HEK293 (cell line): Measurements from ENCODE around the gene PIGX.

Experiments
- GLI4 ChIP-seq: fragments of 450-650 bp; formaldehyde crosslinking; IDR thresholded peaks from 2 replicates; pipeline ENCODE4 v1.5.1; 2016; ENCODE audit warnings: missing biosample characterization, missing genetic modification characterization
- GLIS2 ChIP-seq: fragments of 450-650 bp; formaldehyde crosslinking; IDR thresholded peaks from 2 replicates; pipeline ENCODE4 v1.5.1; 2016; ENCODE audit warnings: missing biosample characterization, missing genetic modification characterization
- SP2 ChIP-seq: fragments of 450-650 bp; formaldehyde crosslinking; IDR thresholded peaks from 2 replicates; pipeline ENCODE4 v1.5.1; 2016; ENCODE audit warnings: missing biosample characterization, missing genetic modification characterization
- ZBTB1 ChIP-seq: fragments of 450-650 bp; formaldehyde crosslinking; IDR thresholded peaks from 2 replicates; pipeline ENCODE4 v1.5.1; 2016; ENCODE audit warnings: missing biosample characterization, missing genetic modification characterization
- ZNF548 ChIP-seq: fragments of 450-650 bp; formaldehyde crosslinking; IDR thresholded peaks from 2 replicates; pipeline ENCODE4 v1.5.1; 2016; ENCODE audit warnings: missing biosample characterization, missing genetic modification characterization
- ZNF555 ChIP-seq: fragments of 450-650 bp; formaldehyde crosslinking; conservative IDR thresholded peaks from 2 replicates; pipeline ENCODE4 v1.5.1; 2017; ENCODE audit warnings: missing biosample characterization, mild to moderate bottlenecking, missing genetic modification characterization, inconsistent platforms
- TF ChIP-seq, protein P1 (sequence below): fragments of 450-650 bp; formaldehyde crosslinking; IDR thresholded peaks from 2 replicates; pipeline ENCODE4 v1.5.1; 2016; ENCODE audit warnings: missing biosample characterization, missing genetic modification characterization
- TF ChIP-seq, protein P2 (sequence below): fragments of 450-650 bp; formaldehyde crosslinking; IDR thresholded peaks from 2 replicates; pipeline ENCODE4 v1.5.1; 2016; ENCODE audit warnings: missing biosample characterization, missing genetic modification characterization, low read depth
- TF ChIP-seq, protein P3 (sequence below): fragments of 450-650 bp; formaldehyde crosslinking; IDR thresholded peaks from 2 replicates; pipeline ENCODE4 v1.5.1; 2016; ENCODE audit warnings: missing biosample characterization, missing genetic modification characterization

DNA sequence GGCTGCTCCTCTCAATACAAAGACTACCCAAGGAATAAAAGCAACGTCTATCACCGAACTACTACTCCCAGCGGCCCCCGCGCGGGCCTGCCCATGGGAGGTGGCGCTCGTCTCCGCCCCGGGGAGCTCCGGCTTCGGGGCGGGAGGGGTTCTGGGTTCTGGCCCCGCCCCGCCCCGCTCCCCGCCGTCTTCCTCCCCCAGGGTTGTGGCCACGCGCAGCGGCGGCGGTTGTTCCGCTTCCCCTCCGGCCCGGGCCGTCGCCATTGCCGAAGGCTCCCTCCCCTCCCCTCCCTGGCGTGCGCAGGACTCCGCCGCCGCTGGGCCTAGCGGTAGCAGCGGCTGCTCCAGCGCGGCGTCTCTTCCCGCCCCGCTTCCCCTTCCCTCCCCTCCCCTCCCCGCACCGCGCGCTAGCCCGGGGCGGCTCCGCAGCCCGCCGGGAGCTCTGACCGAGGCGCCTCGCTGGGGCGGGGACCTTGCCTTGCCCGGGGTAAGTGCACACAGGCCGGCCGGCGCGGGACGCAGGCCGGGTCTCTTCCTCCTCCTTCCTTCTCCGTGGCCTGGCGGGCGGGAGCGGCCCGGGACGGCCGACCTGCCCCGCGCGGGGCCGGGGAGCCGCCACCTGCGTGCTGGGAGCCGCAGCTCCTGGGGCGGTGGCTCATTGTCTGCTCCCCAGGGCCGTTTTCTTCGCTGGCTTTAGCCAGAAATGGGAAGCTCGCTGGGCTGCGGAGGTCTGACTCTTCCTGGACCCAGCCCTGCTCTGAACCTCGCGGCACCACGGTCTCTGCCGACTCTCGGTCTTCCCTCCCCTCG is 27.7 kb downstream of the PIGX start, which contains the start of gene PAK2:
- no peak for TF ChIP-seq ZNF555
- peak; percentile 96 for TF ChIP-seq GLIS2
- TF ChIP-seq GLI4: no peak
- TF ChIP-seq, protein P1, sequence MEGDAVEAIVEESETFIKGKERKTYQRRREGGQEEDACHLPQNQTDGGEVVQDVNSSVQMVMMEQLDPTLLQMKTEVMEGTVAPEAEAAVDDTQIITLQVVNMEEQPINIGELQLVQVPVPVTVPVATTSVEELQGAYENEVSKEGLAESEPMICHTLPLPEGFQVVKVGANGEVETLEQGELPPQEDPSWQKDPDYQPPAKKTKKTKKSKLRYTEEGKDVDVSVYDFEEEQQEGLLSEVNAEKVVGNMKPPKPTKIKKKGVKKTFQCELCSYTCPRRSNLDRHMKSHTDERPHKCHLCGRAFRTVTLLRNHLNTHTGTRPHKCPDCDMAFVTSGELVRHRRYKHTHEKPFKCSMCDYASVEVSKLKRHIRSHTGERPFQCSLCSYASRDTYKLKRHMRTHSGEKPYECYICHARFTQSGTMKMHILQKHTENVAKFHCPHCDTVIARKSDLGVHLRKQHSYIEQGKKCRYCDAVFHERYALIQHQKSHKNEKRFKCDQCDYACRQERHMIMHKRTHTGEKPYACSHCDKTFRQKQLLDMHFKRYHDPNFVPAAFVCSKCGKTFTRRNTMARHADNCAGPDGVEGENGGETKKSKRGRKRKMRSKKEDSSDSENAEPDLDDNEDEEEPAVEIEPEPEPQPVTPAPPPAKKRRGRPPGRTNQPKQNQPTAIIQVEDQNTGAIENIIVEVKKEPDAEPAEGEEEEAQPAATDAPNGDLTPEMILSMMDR (tag by site-specific recombination): no peak; the same call in 1 of the 2 replicates
- TF ChIP-seq, protein P2, sequence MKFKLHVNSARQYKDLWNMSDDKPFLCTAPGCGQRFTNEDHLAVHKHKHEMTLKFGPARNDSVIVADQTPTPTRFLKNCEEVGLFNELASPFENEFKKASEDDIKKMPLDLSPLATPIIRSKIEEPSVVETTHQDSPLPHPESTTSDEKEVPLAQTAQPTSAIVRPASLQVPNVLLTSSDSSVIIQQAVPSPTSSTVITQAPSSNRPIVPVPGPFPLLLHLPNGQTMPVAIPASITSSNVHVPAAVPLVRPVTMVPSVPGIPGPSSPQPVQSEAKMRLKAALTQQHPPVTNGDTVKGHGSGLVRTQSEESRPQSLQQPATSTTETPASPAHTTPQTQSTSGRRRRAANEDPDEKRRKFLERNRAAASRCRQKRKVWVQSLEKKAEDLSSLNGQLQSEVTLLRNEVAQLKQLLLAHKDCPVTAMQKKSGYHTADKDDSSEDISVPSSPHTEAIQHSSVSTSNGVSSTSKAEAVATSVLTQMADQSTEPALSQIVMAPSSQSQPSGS (tag by site-specific recombination): no peak
- no peak for TF ChIP-seq ZNF548
- peak; percentile 84 for TF ChIP-seq SP2
- TF ChIP-seq ZBTB1 (tag by site-specific recombination): no peak; the same call in 1 of the 2 replicates
- TF ChIP-seq, protein P3, sequence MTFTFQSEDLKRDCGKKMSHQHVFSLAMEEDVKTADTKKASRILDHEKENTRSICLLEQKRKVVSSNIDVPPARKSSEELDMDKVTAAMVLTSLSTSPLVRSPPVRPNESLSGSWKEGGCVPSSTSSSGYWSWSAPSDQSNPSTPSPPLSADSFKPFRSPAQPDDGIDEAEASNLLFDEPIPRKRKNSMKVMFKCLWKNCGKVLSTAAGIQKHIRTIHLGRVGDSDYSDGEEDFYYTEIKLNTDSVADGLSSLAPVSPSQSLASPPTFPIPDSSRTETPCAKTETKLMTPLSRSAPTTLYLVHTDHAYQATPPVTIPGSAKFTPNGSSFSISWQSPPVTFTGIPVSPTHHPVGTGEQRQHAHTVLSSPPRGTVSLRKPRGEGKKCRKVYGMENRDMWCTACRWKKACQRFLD (tag by site-specific recombination): peak; percentile 61; the same call in 1 of the 2 replicates
